Vagina (tissue), 2 donors: ENCODE results near the gene B3GNT7.

ENCODE experiments used
- POLR2A ChIP-seq, 2 donors: fragments of 450-650 bp; IDR thresholded peaks; one replicate each; pipeline ENCODE4 v1.6.1; 2017; ENCODE audit warnings: antibody characterized with exemption in 2 of 2, mild to moderate bottlenecking in 2 of 2, moderate library complexity in 2 of 2
- POLR2AphosphoS5 ChIP-seq, 2 donors: sonication (generic); formaldehyde crosslinking; IDR thresholded peaks; one replicate each; pipeline ENCODE4 v1.9.0; 2017; ENCODE audit warnings: antibody characterized with exemption in 2 of 2, mild to moderate bottlenecking in 2 of 2, low read depth in 1 of 2; ENCODE audit not compliant: insufficient read depth in 1 of 2
- TF ChIP-seq, protein P1 (sequence below), 3 experiments: fragments of 450-650 bp in 2 of 3; fragments of 200-600 bp in 1 of 3; sonication (generic) in 1 of 3; IDR thresholded peaks; one replicate each; pipeline ENCODE4 v1.5.1; 2017 to 2019; ENCODE audit warnings: antibody characterized with exemption in 3 of 3, mild to moderate bottlenecking in 2 of 3, moderate library complexity in 2 of 3

DNA sequence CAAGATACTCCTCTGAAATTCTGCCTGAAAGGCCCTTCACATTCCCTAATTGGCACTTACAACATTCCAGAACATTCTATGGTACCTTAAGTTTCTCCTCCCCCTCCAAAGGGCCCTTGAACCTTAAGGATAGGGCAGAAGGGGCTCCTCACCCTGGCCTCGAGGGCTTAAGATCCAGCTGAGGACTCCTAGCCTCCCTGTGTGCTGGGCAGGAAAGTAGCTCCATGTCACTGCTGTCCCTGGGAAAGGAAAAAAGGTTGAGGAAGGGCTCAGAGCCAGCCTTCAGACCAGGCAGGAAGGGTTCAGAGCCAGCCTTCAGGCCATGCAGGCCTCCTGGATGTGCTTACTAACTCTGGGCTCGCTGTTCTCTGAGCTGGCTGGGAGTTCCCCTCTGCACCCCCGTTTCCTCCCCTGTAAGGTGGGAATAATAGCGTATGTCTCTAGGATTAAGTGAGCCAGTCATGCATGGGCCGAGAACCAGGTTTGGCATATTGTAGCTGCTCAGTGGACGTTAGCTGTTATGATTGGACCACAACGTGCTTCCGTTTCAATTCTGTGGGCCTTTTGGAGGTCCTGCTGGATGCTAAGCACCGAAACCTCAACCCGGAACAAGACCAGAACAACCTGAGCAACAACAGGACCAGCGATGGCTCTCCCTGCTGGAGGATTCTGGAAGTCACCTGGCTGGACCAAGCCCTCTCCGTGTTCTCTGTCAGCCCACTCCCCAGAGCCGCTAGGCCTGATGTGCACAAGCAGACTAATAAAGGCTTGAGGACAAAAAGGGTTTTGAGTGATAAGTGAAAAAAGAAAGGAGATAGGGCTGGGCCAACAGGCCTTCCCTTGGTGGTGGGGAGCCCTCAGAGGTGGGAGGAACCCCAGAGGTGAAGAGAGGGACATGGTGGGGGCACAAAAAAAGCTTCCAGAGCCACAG lies 1.0 kb upstream of the B3GNT7 start:
- TF ChIP-seq, protein P1, sequence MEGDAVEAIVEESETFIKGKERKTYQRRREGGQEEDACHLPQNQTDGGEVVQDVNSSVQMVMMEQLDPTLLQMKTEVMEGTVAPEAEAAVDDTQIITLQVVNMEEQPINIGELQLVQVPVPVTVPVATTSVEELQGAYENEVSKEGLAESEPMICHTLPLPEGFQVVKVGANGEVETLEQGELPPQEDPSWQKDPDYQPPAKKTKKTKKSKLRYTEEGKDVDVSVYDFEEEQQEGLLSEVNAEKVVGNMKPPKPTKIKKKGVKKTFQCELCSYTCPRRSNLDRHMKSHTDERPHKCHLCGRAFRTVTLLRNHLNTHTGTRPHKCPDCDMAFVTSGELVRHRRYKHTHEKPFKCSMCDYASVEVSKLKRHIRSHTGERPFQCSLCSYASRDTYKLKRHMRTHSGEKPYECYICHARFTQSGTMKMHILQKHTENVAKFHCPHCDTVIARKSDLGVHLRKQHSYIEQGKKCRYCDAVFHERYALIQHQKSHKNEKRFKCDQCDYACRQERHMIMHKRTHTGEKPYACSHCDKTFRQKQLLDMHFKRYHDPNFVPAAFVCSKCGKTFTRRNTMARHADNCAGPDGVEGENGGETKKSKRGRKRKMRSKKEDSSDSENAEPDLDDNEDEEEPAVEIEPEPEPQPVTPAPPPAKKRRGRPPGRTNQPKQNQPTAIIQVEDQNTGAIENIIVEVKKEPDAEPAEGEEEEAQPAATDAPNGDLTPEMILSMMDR (IDR thresholded peaks at IDR 0.05): no peak
- TF ChIP-seq POLR2A (IDR thresholded peaks at IDR 0.05): no peak
- no peak for TF ChIP-seq POLR2AphosphoS5 (IDR thresholded peaks at IDR 0.05; ENCODE audit: insufficient read depth in 1 of 2, low read depth in 1 of 2)
